ENCODE data around the gene NPVF. TPM values are rescaled to one million over a fixed set of nuclear protein-coding genes. Genes with fewer than 3 reads are reported as not detected.
A peak's percentile ranks its signal among the peaks of the same experiment; 100 is the strongest.

Gene NPVF
- total RNA-seq, 1 donor from 2014 or later = not detected

DNA sequence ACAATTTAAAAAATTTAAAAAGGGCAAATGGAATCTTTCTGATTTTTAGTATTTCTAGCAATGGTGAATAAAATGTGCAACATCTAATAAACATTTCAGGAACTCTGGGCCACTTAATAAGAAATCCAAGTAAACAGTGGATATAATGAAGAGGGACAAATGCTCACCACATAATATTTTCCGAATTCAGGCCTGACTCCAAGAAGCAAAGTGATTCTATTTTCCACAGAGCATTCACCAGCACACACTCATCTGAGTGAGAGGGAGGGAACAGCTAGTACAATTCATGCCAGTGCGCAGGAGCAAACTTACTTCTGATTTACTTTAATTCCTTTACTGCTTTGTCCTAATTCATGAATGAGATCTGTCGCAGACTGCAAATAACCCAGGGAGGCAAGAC, 10.1 kb downstream of the NPVF start:
- Mint-ChIP-seq H3K27me3 (ENCODE audit: low read depth) (peaks cover 14% of the 10 kb centered on the region), H3K36me3 (ENCODE audit: low read depth) (no peaks in the 10 kb centered on the region), H3K4me3 (ENCODE audit: unreplicated experiment) (no peak overlapping the region), H3K9me3 (ENCODE audit: low read depth) (no peaks in the 10 kb centered on the region), H3K27ac (ENCODE audit: unreplicated experiment) (no peak overlapping the region), H3K4me1 (ENCODE audit: low read depth) (no peaks in the 10 kb centered on the region)
- TF ChIP-seq, protein P1, sequence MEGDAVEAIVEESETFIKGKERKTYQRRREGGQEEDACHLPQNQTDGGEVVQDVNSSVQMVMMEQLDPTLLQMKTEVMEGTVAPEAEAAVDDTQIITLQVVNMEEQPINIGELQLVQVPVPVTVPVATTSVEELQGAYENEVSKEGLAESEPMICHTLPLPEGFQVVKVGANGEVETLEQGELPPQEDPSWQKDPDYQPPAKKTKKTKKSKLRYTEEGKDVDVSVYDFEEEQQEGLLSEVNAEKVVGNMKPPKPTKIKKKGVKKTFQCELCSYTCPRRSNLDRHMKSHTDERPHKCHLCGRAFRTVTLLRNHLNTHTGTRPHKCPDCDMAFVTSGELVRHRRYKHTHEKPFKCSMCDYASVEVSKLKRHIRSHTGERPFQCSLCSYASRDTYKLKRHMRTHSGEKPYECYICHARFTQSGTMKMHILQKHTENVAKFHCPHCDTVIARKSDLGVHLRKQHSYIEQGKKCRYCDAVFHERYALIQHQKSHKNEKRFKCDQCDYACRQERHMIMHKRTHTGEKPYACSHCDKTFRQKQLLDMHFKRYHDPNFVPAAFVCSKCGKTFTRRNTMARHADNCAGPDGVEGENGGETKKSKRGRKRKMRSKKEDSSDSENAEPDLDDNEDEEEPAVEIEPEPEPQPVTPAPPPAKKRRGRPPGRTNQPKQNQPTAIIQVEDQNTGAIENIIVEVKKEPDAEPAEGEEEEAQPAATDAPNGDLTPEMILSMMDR (IDR thresholded peaks at IDR 0.05) = no peak
- DNase-seq (ENCODE audit: low spot score) = no peak

DNA sequence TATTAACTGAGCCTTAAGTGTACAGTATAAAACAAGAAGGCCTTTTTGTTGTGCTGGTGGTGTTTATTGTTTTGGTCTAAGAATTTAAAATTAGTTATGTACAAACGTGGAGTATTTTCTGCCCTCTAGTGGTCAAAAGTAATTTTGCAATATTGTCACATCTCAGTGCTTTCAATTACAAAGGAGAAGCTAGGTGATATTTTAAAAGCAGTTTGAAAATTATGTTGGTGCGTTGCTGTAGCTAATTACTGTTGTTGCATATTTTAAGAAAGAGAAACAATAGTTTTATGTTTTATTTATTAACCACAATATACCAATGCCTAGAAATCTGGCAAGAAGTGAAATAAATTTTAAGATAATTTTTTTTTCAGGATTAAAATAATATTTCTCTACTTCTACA, 11.4 kb downstream of the NPVF start:
- no peak for DNase-seq (ENCODE audit: low spot score)
- peaks cover 15% of the 10 kb centered on the region for H3K27me3 Mint-ChIP-seq (ENCODE audit: low read depth)

DNA sequence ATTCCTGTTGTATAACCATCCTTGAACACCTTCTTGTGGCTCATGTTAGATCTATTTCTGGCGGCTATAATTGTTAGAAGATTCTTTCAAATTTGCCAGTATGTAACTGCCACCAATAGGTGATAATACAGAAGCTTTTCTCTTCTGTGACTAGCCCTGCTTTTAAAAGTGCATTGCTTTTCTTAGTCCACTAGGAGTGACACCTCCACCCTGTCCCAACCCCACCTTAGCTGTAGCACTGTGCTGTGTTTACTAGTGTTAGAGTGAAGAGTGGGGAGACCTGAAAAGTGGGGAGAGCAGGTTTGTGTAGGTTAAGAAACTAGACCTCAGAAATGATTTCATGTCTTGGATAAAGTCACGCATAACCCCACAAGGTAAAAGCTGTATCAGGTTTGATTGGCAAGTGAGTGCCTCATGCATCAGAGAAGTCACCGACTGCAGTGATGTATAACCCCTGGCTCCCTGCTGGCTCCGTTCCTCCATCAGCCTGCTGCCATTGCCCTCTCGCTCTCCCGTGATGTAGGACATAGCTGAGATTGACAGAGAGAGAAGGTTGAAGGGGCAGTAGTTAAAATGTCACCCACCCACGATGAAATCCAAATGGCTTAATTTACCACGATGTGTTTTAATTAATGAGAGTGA, 12.5 kb downstream of the NPVF start:
- H3K4me3 Mint-ChIP-seq (ENCODE audit: unreplicated experiment) = no peak overlapping the region
- TF ChIP-seq, protein P1 (IDR thresholded peaks at IDR 0.05) = no peak
- H3K27me3 Mint-ChIP-seq (ENCODE audit: low read depth) = peaks cover 15% of the 10 kb centered on the region
- no peak for DNase-seq (ENCODE audit: low spot score)
- H3K27ac Mint-ChIP-seq (ENCODE audit: unreplicated experiment) = no peak overlapping the region
- H3K4me1 Mint-ChIP-seq (ENCODE audit: low read depth) = no peaks in the 10 kb centered on the region
- no peaks in the 10 kb centered on the region for H3K36me3 Mint-ChIP-seq (ENCODE audit: low read depth)
- no peaks in the 10 kb centered on the region for H3K9me3 Mint-ChIP-seq (ENCODE audit: low read depth)

More for the DNA sequence above, 11.4 kb downstream of the NPVF start:
- Mint-ChIP-seq H3K4me1 (ENCODE audit: low read depth) (no peaks in the 10 kb centered on the region), H3K27ac (ENCODE audit: unreplicated experiment) (no peak overlapping the region), H3K4me3 (ENCODE audit: unreplicated experiment) (no peak overlapping the region), H3K36me3 (ENCODE audit: low read depth) (no peaks in the 10 kb centered on the region), H3K9me3 (ENCODE audit: low read depth) (no peaks in the 10 kb centered on the region)
- TF ChIP-seq, protein P1 (IDR thresholded peaks at IDR 0.05) = peak; percentile 93

DNA sequence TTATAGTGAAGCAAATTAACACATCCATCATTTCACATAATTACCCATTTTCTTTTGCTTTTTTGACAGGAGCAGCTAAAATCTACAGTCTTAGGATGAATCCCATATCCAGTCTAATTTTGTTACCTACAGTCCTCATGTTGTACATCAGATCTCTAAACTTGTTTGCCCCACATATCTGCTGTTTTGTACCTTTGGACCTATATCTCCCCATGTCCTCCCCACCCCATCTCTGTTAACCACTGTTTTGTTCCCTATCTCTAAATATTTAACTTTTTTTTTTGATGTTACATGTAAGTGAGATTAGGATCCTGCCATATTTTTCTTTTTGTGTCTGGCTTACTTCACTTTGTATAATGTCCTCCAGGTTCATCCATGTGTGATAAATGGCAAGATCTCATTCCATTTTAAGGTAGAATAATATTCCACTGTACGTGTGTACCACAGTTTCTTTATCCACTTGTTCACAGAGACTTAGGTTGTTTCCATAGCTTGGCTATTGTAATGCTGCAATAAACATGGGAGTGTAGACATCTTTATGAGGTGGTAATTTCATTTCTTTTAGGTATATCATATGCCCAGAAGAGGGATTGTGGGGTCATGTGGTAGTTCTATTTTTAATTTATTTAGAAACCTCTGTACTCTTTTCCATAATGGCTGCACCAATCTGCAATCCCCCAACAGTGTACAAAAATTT, 19.6 kb downstream of the NPVF start:
- no peak for DNase-seq (ENCODE audit: low spot score)
- TF ChIP-seq, protein P1 (IDR thresholded peaks at IDR 0.05) = no peak
- Mint-ChIP-seq H3K36me3 (ENCODE audit: low read depth) (peaks cover 3% of the 10 kb centered on the region), H3K27me3 (ENCODE audit: low read depth) (peaks cover 36% of the 10 kb centered on the region), H3K4me1 (ENCODE audit: low read depth) (no peaks in the 10 kb centered on the region), H3K27ac (ENCODE audit: unreplicated experiment) (no peak overlapping the region), H3K9me3 (ENCODE audit: low read depth) (peaks cover 12% of the 10 kb centered on the region), H3K4me3 (ENCODE audit: unreplicated experiment) (no peak overlapping the region)

DNA sequence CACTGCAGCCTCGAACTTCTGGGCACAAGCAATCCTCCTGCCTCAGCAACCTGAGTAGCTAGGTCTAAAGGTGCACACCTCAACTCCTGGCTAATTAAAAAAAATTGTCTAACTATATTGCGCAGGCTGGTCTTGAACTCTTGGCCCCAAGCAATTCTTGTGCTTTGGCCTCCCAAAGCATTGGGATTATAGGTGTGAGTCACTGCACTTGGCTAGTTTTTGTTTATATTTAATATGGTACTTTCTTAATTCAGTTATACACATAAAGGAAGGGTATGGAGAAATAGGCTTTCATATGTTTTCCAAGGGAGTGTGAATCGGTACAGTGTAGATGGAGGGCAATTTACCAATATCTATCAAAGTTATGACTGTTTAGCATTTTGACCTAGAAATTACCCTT, 20.4 kb downstream of the NPVF start:
- H3K27me3 Mint-ChIP-seq (ENCODE audit: low read depth) = peaks cover 36% of the 10 kb centered on the region
- H3K36me3 Mint-ChIP-seq (ENCODE audit: low read depth) = peaks cover 3% of the 10 kb centered on the region
- TF ChIP-seq, protein P1 (IDR thresholded peaks at IDR 0.05) = no peak
- peaks cover 12% of the 10 kb centered on the region for H3K9me3 Mint-ChIP-seq (ENCODE audit: low read depth)
- DNase-seq (ENCODE audit: low spot score) = no peak
- no peak overlapping the region for H3K4me3 Mint-ChIP-seq (ENCODE audit: unreplicated experiment)
- H3K4me1 Mint-ChIP-seq (ENCODE audit: low read depth) = no peaks in the 10 kb centered on the region
- no peak overlapping the region for H3K27ac Mint-ChIP-seq (ENCODE audit: unreplicated experiment)
